Transverse colon (tissue), 4 donors: Measurements from ENCODE around the gene AGAP1.

Experiments
- CTCF ChIP-seq, 5 experiments: fragments of 200-600 bp in 3 of 5; fragments of 450-650 bp in 2 of 5; sonication (generic) in 3 of 5; IDR thresholded peaks; 1 replicate in 2 of 5; 2 replicates in 3 of 5; pipeline ENCODE4 v1.5.1; 2016 to 2017; ENCODE audit warnings: antibody characterized with exemption in 5 of 5, inconsistent platforms in 3 of 5, mild to moderate bottlenecking in 2 of 5, moderate library complexity in 1 of 5
- EP300 ChIP-seq: sonication (generic); formaldehyde crosslinking; IDR thresholded peaks from one replicate; pipeline ENCODE4 v1.6.1; 2017; ENCODE audit warnings: antibody characterized with exemption, low read depth
- POLR2A ChIP-seq: fragments of 450-650 bp; IDR thresholded peaks from one replicate; pipeline ENCODE4 v1.6.1; 2016; ENCODE audit warnings: antibody characterized with exemption, mild to moderate bottlenecking, moderate library complexity
- POLR2AphosphoS5 ChIP-seq, 3 donors: sonication (generic); formaldehyde crosslinking; IDR thresholded peaks; one replicate each; pipeline ENCODE4 v1.6.1; 2016; ENCODE audit warnings: antibody characterized with exemption in 3 of 3

GRCh38 chr2:235468978-235469655 lies 24.7 kb upstream of the AGAP1 start:
- TF ChIP-seq CTCF (IDR thresholded peaks at IDR 0.05) (no peak), POLR2AphosphoS5 (IDR thresholded peaks at IDR 0.05) (no peak), POLR2A (no peak), EP300 (no peak)
